Hepatocyte (in vitro differentiated cells): Measurements from ENCODE around the gene DDX10.

Experiments
- CTCF ChIP-seq: fragments of 200-600 bp; sonication (generic); IDR thresholded peaks from 2 replicates; pipeline ENCODE4 v1.5.1; 2016; ENCODE audit warnings: antibody characterized with exemption, mild to moderate bottlenecking; ENCODE audit not compliant: poor library complexity
- EZH2 ChIP-seq: fragments of 200-600 bp; sonication (generic); IDR thresholded peaks from 2 replicates; pipeline ENCODE4 v1.6.1; 2016; ENCODE audit warnings: antibody characterized with exemption, mild to moderate bottlenecking, borderline replicate concordance
- EZH2phosphoT487 ChIP-seq: fragments of 200-600 bp; sonication (generic); IDR thresholded peaks from one replicate; pipeline ENCODE4 v1.6.1; 2018; ENCODE audit warnings: antibody characterized with exemption, mild to moderate bottlenecking, low read depth, moderate library complexity; ENCODE audit not compliant: unreplicated experiment, severe bottlenecking

DNA sequence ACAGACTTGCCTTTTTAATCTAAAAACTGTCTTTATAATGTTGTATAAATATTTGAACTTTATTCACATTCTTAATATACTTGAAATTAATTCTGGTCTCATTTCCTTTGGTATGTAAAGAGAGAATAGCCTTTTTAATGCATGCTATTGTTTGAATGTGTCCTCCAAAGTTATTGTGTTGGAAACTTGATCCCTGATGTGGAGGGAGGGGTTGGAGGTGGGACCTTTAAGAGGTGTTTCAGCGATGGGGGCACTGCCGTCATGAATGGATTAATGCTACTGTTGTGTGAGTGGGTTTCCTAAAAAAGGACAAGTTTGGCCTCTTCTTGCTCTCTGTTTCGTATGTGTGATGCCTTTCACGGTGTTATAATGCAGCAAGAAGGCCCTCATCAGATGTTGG lies 131.7 kb downstream of the DDX10 start:
- TF ChIP-seq CTCF (no peak), EZH2 (no peak), EZH2phosphoT487 (no peak)
